GM18951 (cell line): Measurements from ENCODE around the gene TMEM252.

ENCODE experiments used
- POLR2A ChIP-seq: IDR thresholded peaks from 4 replicates; pipeline ENCODE4 v1.6.1; 2011; ENCODE audit warnings: mild to moderate bottlenecking; ENCODE audit not compliant: insufficient read length, insufficient read depth; ENCODE audit errors: extremely low read depth
- in situ Hi-C: fragments of 300-500 bp; cut with MboI; formaldehyde crosslinking; loops from one replicate; pipeline ENCODE4 v1.12.0; 2022; ENCODE audit warnings: low sequenced_read_pairs, mixed read lengths, inconsistent platforms; ENCODE audit not compliant: unreplicated experiment

The TMEM252 gene

GRCh38 chr9:68532131-68532530 lies 8.6 kb downstream of the TMEM252 start:
- no peak for TF ChIP-seq POLR2A
- in situ Hi-C loops, result no loop called here

- TF ChIP-seq POLR2A, result no peak
- in situ Hi-C loops, result no loop called here
Observed at GRCh38 chr9:68530618-68531017, 10.1 kb downstream of the TMEM252 start.

- no peak for TF ChIP-seq POLR2A
- in situ Hi-C loops, result no loop called here
Observed at GRCh38 chr9:68523367-68523936, 17.2 kb downstream of the TMEM252 start.

GRCh38 chr9:68522954-68523353 lies 17.7 kb downstream of the TMEM252 start:
- in situ Hi-C loops, result no loop called here
- no peak for TF ChIP-seq POLR2A

- TF ChIP-seq POLR2A, result no peak
- in situ Hi-C loops, result no loop called here
Observed at GRCh38 chr9:68522131-68522530, 18.6 kb downstream of the TMEM252 start.

- in situ Hi-C loops, result no loop called here
- TF ChIP-seq POLR2A, result no peak
Observed at GRCh38 chr9:68515326-68516017, 25.2 kb downstream of the TMEM252 start.

- in situ Hi-C loops, result no loop called here
- no peak for TF ChIP-seq POLR2A
Observed at GRCh38 chr9:68513981-68514380, 26.7 kb downstream of the TMEM252 start.

GRCh38 chr9:68513385-68513784 lies 27.3 kb downstream of the TMEM252 start:
- TF ChIP-seq POLR2A, result no peak
- in situ Hi-C loops, result no loop called here

- no peak for TF ChIP-seq POLR2A
- in situ Hi-C loops, result no loop called here
Observed at GRCh38 chr9:68509689-68510088, 31.0 kb downstream of the TMEM252 start.

- in situ Hi-C loops, result no loop called here
- no peak for TF ChIP-seq POLR2A
Observed at GRCh38 chr9:68508547-68508946, 32.1 kb downstream of the TMEM252 start.

GRCh38 chr9:68507806-68508145 lies 32.9 kb downstream of the TMEM252 start:
- in situ Hi-C loops, result no loop called here
- TF ChIP-seq POLR2A, result no peak

- in situ Hi-C loops, result no loop called here
- TF ChIP-seq POLR2A, result no peak
Observed at GRCh38 chr9:68507130-68507805, 33.4 kb downstream of the TMEM252 start.

- in situ Hi-C loops, result no loop called here
- no peak for TF ChIP-seq POLR2A
Observed at GRCh38 chr9:68506551-68506950, 34.1 kb downstream of the TMEM252 start.

- TF ChIP-seq POLR2A, result no peak
- in situ Hi-C loops, result no loop called here
Observed at GRCh38 chr9:68505681-68506409, 34.8 kb downstream of the TMEM252 start.

- TF ChIP-seq POLR2A, result no peak
- in situ Hi-C loops, result no loop called here
Observed at GRCh38 chr9:68502279-68502678, 38.4 kb downstream of the TMEM252 start.
